DND-41 (cell line): ENCODE data around the gene C17orf50.

ENCODE experiments used
- CTCF ChIP-seq: IDR thresholded peaks from 2 replicates; pipeline ENCODE4 v1.5.1; 2012; ENCODE audit warnings: borderline replicate concordance, low read length, moderate library complexity, mild to moderate bottlenecking; ENCODE audit not compliant: poor library complexity, severe bottlenecking; ENCODE audit errors: extremely low read depth
- EZH2 ChIP-seq: IDR thresholded peaks from 3 replicates; pipeline ENCODE4 v1.6.1; 2012; ENCODE audit warnings: borderline replicate concordance, low read depth, mild to moderate bottlenecking, moderate library complexity, low read length, inconsistent platforms; ENCODE audit not compliant: severe bottlenecking

- TF ChIP-seq CTCF = no peak
- TF ChIP-seq EZH2 = no peak
Observed at GRCh38 chr17:35725802-35726126, 34.9 kb upstream of the C17orf50 start.
